Breast epithelium (tissue), 3 donors: ENCODE data around the gene C19orf25.

Experiments
- CTCF ChIP-seq, 3 donors: fragments of 450-650 bp; IDR thresholded peaks; one replicate each; pipeline ENCODE4 v1.5.1; 2016 to 2017; ENCODE audit warnings: antibody characterized with exemption in 3 of 3, mild to moderate bottlenecking in 3 of 3, moderate library complexity in 3 of 3
- POLR2A ChIP-seq: fragments of 450-650 bp; IDR thresholded peaks from one replicate; pipeline ENCODE4 v1.6.1; 2016; ENCODE audit warnings: antibody characterized with exemption, mild to moderate bottlenecking, moderate library complexity

- TF ChIP-seq CTCF (IDR thresholded peaks at IDR 0.05) (no peak), POLR2A (no peak)
Observed at GRCh38 chr19:1510807-1511206, 31.8 kb upstream of the C19orf25 start.
